ENCODE data around the gene TOM1L2. TPM values are rescaled to one million over a fixed set of nuclear protein-coding genes. Genes with fewer than 3 reads are reported as not detected.
A peak's percentile ranks its signal among the peaks of the same experiment; 100 is the strongest.

Gene TOM1L2
- total RNA-seq, 3 donors from 2014 or later (not counting 1 experiment from before 2014, with no cell fraction given): 35.7 to 43.2 (median 35.7) TPM

- H3K4me3 Mint-ChIP-seq: no peak overlapping the region
- H3K9me3 Mint-ChIP-seq: no peaks in the 10 kb centered on the region
- Histone ChIP-seq H3K4me3 (ENCODE audit: low read length) (no peak overlapping the region), H3K4me1 (ENCODE audit: control insufficient read depth, insufficient read depth, low read length) (peaks cover 19% of the 10 kb centered on the region), H3K9me3 (ENCODE audit: control insufficient read depth, insufficient read depth, low read length) (no peaks in the 10 kb centered on the region), H3K36me3 (ENCODE audit: control insufficient read depth, insufficient read depth, low read length) (peaks cover 25% of the 10 kb centered on the region), H3K27me3 (ENCODE audit: control insufficient read depth, insufficient read depth, low read length) (no peaks in the 10 kb centered on the region), H3K27ac (ENCODE audit: low read length) (no peak overlapping the region)
- no peak for ATAC-seq
- no peak for TF ChIP-seq CTCF (IDR thresholded peaks at IDR 0.05)
- peaks cover 7 to 24% of the 10 kb centered on the region in 2 donors for H3K4me1 Mint-ChIP-seq
- intact Hi-C loops (cut with micrococcal nuclease): no loop called here
- no peak overlapping the region for H3K27ac Mint-ChIP-seq
- H3K36me3 Mint-ChIP-seq: no peaks in the 10 kb centered on the region
- H3K27me3 Mint-ChIP-seq (ENCODE audit: low read depth in 2 of 2): no peaks in the 10 kb centered on the region
- DNase-seq: no peak
- 96% methylated on average over 25 of the region's 25 CpGs for WGBS (ENCODE audit: insufficient coverage)
These were observed 159.0 kb downstream of the TOM1L2 start for GRCh38 chr17:17813055-17813724.

GRCh38 chr17:17812211-17813054 lies 159.8 kb downstream of the TOM1L2 start:
- H3K9me3 Mint-ChIP-seq: no peaks in the 10 kb centered on the region
- H3K27ac Mint-ChIP-seq: no peak overlapping the region
- Histone ChIP-seq H3K9me3 (ENCODE audit: control insufficient read depth, insufficient read depth, low read length) (no peaks in the 10 kb centered on the region), H3K4me3 (ENCODE audit: low read length) (no peak overlapping the region), H3K27me3 (ENCODE audit: control insufficient read depth, insufficient read depth, low read length) (no peaks in the 10 kb centered on the region), H3K4me1 (ENCODE audit: control insufficient read depth, insufficient read depth, low read length) (peaks cover 19% of the 10 kb centered on the region), H3K36me3 (ENCODE audit: control insufficient read depth, insufficient read depth, low read length) (peaks cover 20% of the 10 kb centered on the region), H3K27ac (ENCODE audit: low read length) (no peak overlapping the region)
- DNase-seq (peak; percentile 76 to 78), ATAC-seq (peak; percentile 66 to 79 (median 70))
- no peak overlapping the region for H3K4me3 Mint-ChIP-seq
- no peaks in the 10 kb centered on the region for H3K27me3 Mint-ChIP-seq (ENCODE audit: low read depth in 2 of 2)
- no peaks in the 10 kb centered on the region for H3K36me3 Mint-ChIP-seq
- intact Hi-C loops (cut with micrococcal nuclease): loop anchor here (1.0 kb wide), 1 partner anchor 48 kb away; no protein-coding TSS in a partner anchor
- 69% methylated on average over 59 of the region's 59 CpGs for WGBS (ENCODE audit: insufficient coverage)
- TF ChIP-seq CTCF (IDR thresholded peaks at IDR 0.05): peak; percentile 100
- H3K4me1 Mint-ChIP-seq: peaks cover 7 to 29% of the 10 kb centered on the region in 2 donors

- peaks cover 7 to 28% of the 10 kb centered on the region in 2 donors for H3K4me1 Mint-ChIP-seq
- TF ChIP-seq CTCF (IDR thresholded peaks at IDR 0.05): no peak
- no peaks in the 10 kb centered on the region for H3K27me3 Mint-ChIP-seq (ENCODE audit: low read depth in 2 of 2)
- H3K36me3 Mint-ChIP-seq: no peaks in the 10 kb centered on the region
- intact Hi-C loops (cut with micrococcal nuclease): loop anchor here (1.0 kb wide), 1 partner anchor 49 kb away; no protein-coding TSS in a partner anchor
- no peaks in the 10 kb centered on the region for H3K27me3 ChIP-seq (ENCODE audit: control insufficient read depth, insufficient read depth, low read length)
- ATAC-seq (peak in 1 of 3 donors; percentile 3), DNase-seq (no peak)
- H3K4me3 ChIP-seq (ENCODE audit: low read length): no peak overlapping the region
- no peaks in the 10 kb centered on the region for H3K9me3 Mint-ChIP-seq
- peaks cover 19% of the 10 kb centered on the region for H3K4me1 ChIP-seq (ENCODE audit: control insufficient read depth, insufficient read depth, low read length)
- H3K36me3 ChIP-seq (ENCODE audit: control insufficient read depth, insufficient read depth, low read length): peaks cover 11% of the 10 kb centered on the region
- H3K27ac Mint-ChIP-seq: no peak overlapping the region
- H3K27ac ChIP-seq (ENCODE audit: low read length): no peak overlapping the region
- H3K9me3 ChIP-seq (ENCODE audit: control insufficient read depth, insufficient read depth, low read length): no peaks in the 10 kb centered on the region
- no peak overlapping the region for H3K4me3 Mint-ChIP-seq
- 86% methylated on average over 14 of the region's 15 CpGs for WGBS (ENCODE audit: insufficient coverage)
These were observed 160.6 kb downstream of the TOM1L2 start for GRCh38 chr17:17811381-17812210.

Data from natural killer cell (primary cell).